NCI-H2029 (cell line): ENCODE measurements around the gene PEAK1.

ENCODE experiments used
- DNase-seq: peaks from one replicate; lab custom pipeline; 2025; lab: John Stamatoyannopoulos, UW

PEAK1 gene

DNA sequence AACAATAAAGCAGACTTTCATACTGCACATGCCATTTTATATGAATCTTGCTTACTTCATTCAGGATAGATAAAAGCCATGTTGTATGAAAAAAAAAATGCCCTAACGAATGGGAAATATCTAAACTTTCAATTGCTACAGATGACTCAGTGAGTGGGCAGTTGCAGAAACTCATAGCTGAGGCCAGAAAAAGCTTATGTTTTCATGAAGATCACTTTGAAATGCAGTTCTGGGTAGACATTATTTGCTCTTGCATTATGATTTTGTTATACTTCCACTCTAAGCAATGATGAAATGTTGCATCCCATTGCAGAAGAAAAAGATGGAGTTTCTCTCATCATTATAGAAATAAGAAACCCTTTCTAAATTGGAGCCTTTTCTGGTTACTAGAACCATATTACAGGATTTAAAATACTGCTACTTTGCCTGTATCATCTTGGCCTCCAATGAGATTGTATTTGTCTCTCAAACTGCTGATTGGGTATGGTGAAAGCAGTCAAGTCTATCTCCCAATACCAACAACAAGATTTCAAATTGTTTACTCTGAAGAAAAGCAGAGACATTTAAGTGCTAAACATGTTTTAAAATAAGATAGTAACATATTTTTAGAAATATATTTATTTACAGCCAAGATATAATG, 17.0 kb downstream of the PEAK1 start:
- no peak for DNase-seq

DNA sequence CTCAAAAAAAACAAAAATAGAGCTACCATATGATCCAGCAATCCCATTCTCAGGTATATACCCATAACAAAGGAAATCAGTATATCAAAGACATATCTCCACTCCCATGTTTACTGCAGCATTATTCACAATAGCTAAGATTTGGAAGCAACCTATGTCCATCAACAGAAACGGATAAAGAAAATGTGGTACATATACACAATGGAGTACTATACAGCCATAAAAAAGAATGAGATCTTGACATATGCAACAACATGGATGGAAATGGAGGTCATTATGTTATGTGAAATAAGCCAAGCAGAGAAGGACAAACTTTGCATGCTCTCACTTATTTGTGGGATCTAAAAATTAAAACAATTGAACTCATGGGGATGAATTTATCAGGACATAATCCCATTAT, 19.6 kb downstream of the PEAK1 start:
- no peak for DNase-seq

DNA sequence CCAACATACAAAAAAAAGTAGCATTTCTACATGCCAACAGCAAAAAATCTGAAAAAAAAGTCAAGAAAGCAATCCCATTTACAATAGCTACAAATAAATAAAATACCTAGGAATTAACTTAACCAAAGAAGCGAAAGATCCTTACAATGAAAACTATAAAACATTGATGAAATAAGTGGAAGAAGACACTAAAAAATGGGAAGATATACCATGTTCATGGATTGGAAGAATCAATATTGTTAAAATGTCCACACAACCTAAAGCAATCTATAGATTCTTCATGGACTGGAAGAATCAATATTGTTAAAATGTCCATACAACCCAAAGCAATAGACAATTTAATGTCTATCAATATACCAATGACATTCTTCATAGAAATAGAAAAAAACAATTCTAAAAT, 21.0 kb downstream of the PEAK1 start:
- no peak for DNase-seq

DNA sequence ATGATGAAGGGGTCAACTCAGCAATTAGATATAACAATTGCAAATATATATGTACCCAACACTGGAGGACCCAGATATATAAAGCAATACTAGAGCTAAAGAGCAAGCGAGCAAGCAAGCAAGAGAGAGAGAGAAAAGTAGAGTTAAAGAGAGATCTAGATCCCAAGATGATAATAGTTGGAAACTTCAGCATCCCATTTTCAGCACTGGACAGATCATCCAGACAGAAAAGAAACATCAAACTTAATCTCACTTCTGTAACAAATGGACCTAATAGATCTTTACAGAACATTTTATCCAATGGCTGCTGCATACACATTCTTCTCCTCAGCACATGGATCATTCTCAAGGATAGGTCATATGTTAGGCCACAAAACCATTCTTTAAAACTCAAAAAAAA, 23.2 kb downstream of the PEAK1 start:
- DNase-seq, result no peak

DNA sequence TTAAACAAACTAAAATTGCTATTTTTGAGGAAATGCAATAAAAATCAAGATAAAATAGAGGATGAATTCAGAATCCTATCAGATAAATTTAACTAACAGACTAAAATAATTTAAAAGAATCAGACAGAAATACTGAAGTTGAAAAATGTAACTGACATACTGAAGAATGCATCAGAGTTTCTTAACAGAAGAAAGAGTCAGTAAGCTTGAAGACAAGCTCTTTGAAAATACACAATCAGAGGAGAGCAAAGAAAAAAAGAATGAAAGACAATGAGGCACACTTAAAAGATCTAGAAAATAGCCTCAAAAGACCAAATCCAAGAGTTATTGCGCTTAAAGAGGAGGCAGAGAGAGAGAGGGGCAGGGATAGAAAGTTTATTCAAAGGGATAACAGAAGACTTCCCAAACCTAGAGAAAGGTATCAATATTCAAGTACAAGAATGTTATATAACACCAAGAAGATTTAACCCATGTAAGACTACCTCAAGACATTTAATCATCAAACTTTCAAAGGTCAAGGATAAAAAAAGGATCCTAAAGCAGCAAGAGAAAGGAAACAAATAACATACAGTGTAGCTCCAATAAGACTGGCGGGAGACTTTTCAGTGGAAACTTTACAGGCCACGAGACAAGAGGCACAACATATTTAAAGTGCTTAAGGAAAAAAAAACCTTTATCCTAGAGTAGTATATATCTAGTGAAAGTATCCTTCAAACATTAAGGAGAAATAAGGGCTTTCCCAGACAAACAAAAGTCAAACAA, 24.7 kb downstream of the PEAK1 start:
- no peak for DNase-seq

DNA sequence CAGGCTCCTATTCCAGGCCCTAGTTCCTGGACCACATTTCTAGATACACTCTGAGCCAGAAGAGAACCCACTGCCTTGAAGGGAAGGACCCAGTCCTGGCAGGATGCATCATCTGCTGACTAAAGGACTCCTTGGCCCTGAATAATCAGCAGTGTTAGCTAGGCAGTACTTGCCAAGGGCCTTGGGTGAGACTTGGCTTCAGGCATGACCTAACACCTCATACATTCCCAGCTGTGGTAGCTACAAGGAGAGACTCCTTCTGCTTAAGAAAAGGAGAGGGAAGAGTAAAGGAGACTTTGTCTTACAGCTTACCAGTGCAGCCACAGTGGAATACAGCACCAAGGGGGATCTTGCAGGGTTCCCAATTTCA, 26.4 kb downstream of the PEAK1 start:
- no peak for DNase-seq

DNA sequence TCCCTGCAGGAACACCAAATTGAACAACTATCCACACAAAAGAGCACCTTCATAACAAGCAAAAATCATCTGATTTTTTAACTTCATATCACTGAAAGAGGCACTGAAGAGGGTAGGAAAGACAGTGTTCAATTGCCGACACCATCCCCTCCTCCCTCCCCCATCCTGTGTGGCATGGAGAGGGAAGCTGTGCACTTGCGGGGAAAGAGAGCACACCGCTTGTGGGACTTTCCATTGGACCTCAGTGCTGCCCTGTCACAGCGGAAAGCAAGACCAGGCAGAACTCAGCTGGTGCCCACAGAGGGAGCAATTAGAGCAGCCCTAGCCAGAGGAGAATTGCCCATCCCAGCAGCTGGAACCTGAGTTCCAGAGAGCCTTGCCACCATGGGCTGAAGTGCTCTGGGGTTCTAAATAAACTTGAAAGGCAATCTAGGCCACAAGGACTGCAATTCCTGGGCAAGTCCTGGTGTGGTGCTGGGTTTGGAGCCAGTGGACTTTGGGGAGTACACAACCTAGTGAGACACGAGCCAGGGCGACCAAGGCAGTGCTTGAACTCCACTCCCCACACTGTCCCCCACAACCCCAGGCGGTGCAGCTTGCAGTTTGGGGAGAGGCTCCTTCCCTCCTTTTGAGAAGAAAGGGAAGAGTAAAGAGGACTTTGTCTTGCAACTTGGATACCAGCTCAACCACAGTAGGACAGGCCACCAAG, 27.0 kb downstream of the PEAK1 start:
- no peak for DNase-seq

DNA sequence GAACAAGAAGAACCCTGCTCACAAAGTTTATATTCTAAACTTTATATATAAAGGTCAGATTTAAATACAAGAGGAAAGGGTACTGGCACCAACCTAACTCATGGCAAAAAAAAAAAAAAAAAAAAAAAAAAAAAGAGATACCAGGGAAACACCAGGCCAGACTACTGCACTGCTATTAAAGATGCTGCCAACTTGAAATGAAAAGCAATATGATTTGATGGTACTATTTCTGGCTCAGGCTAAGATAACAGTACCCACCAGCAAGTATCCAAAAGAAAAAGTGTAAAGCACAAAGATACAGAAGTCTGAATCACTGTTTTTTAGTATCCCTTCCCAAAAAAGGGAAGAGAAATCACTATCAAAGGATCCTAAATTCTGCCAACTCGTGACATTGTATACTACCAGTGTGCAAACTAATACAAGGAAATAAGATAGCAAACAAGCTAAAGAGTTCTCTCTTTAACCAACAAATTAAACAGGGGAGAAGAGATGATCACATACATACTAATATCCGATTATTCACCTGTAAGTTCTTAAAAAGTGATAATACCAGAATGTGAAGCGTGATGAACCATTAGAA, 28.4 kb downstream of the PEAK1 start:
- DNase-seq, result no peak

DNA sequence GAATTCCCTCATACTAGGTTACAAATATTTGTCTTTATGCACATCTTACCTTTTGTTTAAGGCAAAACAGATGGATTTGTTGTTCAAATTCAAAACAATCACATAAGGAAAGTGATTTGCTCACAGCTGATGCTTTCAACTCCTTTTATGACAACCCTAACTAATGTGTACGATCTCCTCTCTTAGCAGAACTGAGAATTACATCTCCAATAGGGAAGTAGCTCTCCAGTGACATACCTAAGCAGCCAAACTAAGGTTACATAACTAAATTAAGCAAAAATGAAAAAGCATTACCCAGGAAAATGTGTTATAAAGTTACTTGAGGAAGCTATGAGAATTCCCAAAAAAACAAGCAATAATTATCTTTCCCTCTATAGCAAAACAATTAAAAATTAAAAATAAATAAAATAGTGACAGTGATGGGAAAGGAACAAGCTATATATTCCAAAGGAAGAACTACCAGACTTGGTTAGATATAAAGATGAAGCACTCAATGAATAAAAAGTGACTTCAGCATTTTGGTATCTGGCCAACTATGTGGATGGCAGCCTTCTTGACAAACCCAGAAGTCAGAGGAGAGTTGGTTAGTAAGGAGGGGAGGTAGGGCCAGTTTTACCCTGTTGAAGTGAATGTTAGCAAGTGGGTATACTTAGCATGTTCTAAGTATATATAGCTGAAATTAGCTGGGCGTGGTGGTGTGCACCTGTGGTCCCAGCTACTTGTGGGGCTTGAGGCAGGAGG, 32.4 kb downstream of the PEAK1 start:
- no peak for DNase-seq

DNA sequence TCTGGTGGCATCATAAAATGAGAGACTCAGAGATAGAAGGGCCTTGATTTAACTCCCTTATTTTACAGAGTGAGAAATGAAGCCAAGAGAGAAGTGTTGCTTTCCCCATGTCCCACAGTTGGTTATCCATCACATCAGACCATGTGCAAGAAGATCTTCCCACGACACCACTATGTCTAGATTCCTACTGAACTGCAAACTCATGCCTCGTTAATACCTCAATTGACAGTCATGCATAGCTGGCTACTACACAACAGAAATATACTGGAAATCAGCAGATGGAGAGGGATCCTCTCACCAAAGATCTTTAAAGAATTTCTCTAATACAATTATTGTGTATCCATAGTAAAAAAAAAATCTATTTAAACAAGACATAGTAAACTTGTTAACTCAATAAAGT, 33.3 kb downstream of the PEAK1 start:
- no peak for DNase-seq

DNA sequence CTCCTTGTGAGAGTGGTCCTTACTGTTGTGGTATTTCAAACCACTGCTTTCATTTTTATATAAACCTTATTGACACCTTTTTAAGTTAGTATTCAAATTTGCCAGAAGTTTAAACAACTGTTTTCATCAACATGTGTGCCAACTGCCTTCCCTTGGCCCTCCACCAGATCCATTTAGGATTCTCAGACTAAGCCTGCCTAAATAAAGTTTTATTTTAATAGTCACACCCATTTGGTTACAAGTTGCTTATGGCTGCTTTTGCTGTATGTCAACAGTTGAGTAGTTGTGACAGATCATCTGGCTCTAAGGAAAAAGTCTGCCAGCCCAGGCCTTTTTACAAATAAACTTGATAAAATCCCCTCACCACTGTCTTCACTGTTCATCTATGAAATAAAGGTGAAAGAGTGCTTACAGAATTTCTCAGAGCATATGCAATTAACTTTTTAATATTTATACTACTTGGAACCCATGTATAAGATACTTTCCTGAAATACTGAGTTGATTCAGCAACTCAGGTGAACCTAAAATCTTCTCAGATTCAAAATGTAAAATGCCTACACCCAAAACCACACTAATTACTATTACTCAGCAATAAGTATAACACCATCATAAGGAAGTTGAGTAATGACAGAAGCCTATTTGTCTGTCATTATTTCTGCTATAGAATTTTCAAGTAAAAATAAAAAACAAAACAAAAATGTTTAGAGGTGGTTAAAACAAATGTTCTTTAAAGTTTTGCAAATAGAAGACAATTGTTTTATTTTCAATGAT, 35.1 kb downstream of the PEAK1 start:
- DNase-seq, result no peak

DNA sequence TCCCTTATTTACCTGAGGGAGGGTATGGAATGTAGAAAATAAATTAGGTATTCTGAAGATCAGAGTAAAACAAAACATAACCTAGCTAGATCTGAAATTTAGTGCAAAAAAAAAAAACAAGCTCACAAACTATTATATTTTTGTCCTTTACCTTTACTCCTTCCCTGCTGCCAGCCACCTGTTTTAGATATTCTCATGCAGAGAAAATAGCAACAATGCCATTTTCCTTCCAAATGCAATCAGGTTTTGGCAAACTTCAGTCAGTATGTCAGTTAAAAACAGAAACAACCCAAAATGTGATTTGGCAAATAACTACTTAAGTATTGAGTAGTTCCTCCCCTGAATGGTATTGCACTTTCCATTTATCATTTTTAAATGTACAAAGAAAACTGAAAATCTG, 35.8 kb downstream of the PEAK1 start:
- DNase-seq, result no peak

DNA sequence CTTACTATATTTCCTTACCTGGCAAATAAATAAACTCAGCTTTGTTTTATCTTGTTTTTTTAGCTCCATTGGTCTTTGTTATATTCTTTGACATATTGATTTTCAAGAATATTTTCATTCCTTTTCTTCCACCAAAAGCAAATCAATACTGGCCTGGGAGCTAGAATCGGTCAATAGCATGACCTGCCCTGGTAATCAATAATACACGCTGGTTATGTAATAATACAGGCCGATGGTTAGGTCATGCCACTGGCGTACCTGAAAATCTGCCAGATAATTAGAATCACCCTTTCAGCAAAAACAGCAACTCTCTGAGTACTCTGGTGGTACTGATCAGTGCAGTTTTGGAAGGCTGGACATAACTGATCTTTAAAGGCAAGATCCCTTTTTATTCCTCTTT, 39.9 kb downstream of the PEAK1 start:
- no peak for DNase-seq

DNA sequence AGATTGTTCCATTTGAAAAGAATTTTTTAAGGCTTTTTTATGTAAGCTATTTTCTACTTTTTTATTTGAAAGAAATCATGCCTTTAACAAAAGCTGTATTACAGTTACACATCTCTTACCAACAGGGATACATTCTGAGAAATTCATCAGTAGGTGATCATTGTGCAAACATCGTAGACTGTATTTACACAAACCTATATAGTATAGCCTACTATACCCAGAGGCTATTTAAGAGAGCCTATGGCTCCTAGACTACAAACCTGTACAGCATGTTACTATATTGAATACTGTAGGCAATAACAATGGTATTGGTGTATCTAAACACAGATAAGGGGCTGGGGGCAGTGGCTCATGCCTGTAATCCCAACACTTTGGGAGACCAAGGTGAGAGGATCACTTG, 43.1 kb downstream of the PEAK1 start:
- no peak for DNase-seq

DNA sequence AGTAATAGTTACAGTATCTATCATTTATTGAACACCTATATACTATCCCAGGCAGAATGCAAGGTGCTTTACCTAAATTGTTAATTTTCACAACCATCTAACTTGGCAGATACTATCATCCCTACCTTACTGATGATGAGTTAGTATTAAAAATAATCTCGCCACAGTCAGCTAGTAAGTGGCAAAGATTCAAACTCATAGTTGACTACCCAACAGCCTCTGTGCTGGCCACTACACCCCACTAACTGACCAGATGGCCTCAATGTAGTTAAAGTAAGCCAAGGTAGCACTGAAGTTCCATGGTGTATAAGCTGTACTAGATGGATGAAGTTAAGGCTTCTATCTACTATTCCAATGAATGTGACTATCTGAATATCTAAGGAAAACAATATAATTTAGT, 44.8 kb downstream of the PEAK1 start:
- DNase-seq, result no peak

DNA sequence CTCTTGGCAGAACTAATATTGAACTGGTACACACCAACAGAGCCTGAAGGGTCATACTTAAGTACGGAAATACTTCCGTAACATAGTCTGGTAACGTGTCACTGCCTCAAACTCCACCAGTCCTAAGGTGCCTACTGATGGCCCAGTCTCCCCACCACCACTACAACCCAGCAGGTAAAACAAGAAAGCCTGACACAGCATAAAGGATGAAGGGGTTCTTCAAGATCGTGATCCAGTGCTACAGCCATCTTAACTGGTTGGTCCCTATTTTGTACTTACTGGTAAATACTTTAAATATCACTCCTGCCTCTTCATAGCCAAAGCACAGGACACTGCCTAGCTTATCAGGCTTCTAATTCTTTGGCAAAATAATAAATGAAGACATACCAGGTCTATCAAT, 46.5 kb downstream of the PEAK1 start:
- DNase-seq, result no peak

DNA sequence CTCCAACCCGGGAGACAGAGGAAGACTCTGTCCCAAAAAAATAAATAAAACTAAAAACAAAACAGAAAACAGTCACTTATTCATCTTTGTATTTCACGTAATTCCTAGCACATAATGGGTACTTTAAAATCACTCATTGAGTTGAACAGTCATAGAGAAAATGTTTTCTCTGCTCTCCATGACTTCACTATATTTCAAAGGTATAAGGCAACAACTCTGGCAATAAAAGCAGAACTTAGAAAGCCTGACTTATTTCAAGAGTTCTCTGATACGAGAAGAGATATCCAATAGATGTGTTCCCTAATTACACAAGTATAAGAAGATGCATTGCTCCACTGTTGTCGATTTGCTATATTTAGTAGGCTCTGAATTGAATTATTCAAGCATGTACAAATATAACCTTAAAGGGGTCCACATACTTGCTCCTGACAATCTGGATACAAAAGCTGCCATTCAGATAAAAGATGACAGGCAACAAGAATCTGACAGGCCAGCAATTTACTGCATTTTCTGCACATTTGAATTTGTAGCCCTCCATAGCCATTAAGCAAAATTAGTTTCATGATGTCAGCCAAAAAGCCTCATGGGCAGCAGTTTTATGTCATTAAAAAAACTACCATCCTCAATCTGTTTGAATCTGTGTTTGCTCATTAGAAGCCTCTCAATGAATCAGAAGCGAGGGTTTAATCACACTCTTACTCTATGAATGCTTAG, 47.9 kb downstream of the PEAK1 start:
- DNase-seq, result no peak

DNA sequence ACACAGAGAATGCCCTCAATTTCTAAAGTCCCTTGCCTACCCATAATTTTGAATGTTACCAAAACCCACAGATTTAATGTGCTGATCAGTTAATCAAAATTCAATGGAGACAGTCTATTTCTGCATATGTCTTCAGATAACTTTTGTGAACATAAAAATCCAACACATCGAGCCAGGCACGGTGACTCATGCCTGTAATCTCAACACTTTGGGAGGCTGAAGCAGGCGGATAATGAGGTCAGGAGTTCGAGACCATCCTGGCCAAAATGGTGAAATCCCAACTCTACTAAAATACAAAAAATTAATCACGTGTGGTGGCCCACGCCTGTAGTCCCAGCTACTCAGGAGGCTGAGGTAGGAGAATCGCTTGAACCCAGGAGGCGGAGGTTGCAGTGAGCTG, 49.3 kb downstream of the PEAK1 start:
- no peak for DNase-seq

DNA sequence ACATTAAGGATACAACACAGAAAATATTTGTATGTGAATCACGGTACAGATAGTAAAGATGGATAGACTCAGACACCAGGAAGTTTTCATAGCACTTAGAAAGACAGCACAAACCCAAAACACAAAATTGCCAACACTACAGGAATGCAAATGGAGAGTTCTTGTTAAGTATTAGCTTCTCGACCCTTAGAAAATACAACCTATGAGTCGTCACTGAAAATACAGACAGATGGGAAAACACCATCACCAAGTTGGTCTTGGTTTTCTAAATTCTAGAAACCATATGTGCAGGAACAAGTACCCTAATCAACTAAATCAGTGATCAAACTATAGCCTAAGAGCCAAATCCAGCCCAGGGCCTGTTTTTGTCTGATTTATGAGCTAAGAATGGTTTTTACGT, 50.7 kb downstream of the PEAK1 start:
- DNase-seq, result no peak

DNA sequence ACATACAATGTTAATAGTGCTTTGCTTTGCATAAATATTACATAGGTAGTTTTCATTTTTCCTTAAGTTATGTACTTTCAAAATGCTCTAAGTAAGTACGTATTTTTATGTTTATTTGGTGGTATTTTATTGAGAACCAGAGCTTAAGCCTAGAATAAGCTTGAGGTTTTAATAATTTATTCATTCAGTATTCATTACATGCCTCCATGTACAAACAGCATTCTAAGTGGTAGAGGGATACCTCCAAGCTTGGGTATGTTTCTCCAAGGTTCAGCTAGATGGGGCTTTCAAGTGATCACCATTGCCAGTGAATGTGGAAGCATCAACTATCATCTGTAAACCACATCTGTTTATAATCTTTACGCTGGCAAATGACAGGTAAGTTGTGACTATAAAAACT, 52.3 kb downstream of the PEAK1 start:
- no peak for DNase-seq

DNA sequence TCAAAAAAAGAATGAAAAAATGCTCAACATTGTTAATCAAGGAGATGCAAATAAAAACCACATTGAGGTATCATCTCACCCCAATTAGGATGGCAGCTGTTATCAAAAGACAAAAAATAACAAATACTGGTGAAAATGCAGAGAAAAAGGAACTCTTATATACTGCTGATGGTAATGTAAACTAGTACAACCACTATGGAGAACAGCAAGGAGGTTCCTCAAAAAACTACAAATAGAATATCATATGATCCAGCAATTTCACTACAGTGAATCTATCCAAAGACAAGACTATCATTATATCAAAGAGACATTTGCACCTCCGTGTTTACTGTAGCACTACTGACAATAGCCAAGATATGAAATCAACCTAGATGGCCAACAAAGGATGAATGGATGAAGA, 58.4 kb downstream of the PEAK1 start:
- no peak for DNase-seq
